A673 (cell line): ENCODE results near the gene CPB1. TPM values are rescaled to one million over a fixed set of nuclear protein-coding genes. Genes with fewer than 3 reads are reported as not detected.

ENCODE experiments used
- BruUV-seq: library from RNA; stranded (reverse); fragments of 400-500 nt; replicated peaks from 2 replicates; lab custom pipeline; 2021; lab: Mats Ljungman, UMichigan
- CTCF ChIA-PET: fragments of 300-600 bp; sonication (Branson Sonifier 250); formaldehyde crosslinking; loops from one replicate; lab custom pipeline; 2022; ENCODE audit warnings: antibody characterized with exemption; lab: Charles Lee
- POLR2A ChIA-PET: fragments of 300-600 bp; sonication (Branson Sonifier 250); formaldehyde crosslinking; loops from one replicate; lab custom pipeline; 2022; ENCODE audit warnings: antibody characterized with exemption; ENCODE audit not compliant: low non-redundant PET; lab: Charles Lee
- DNase-seq: peaks from one replicate; pipeline ENCODE4 v3.0.0-alpha.2; 2015; ENCODE audit warnings: low spot score
- H3K27ac ChIP-seq: fragments of 200-600 bp; sonication (generic); 2 replicates; pipeline ENCODE4 v1.5.1; 2016; ENCODE audit warnings: mixed run types, low read depth, mild to moderate bottlenecking, mixed read lengths, antibody characterized with exemption, low read length; ENCODE audit not compliant: poor library complexity, severe bottlenecking
- H3K27me3 ChIP-seq: fragments of 200-600 bp; sonication (generic); replicated peaks from 2 replicates; pipeline ENCODE4 v1.6.1; 2017; ENCODE audit warnings: mixed run types, low read depth, mild to moderate bottlenecking, mixed read lengths, antibody characterized with exemption, low read length; ENCODE audit not compliant: insufficient read depth, poor library complexity
- H3K36me3 ChIP-seq: fragments of 200-600 bp; sonication (generic); 2 replicates; pipeline ENCODE4 v1.6.1; 2016; ENCODE audit warnings: mixed run types, mild to moderate bottlenecking, mixed read lengths, antibody characterized with exemption, low read length; ENCODE audit not compliant: insufficient read depth, poor library complexity, severe bottlenecking
- H3K4me1 ChIP-seq: fragments of 200-600 bp; sonication (generic); 2 replicates; pipeline ENCODE4 v1.6.1; 2017; ENCODE audit warnings: mixed run types, mild to moderate bottlenecking, mixed read lengths, antibody characterized with exemption, low read length; ENCODE audit not compliant: insufficient read depth, poor library complexity, severe bottlenecking
- H3K4me3 ChIP-seq: fragments of 200-600 bp; sonication (generic); 2 replicates; pipeline ENCODE4 v1.5.1; 2016; ENCODE audit warnings: low read depth, mixed run types, mild to moderate bottlenecking, mixed read lengths, low read length; ENCODE audit not compliant: poor library complexity, severe bottlenecking
- H3K9me3 ChIP-seq: fragments of 200-600 bp; sonication (generic); 2 replicates; pipeline ENCODE4 v1.6.1; 2016; ENCODE audit warnings: mixed run types, low read depth, mild to moderate bottlenecking, mixed read lengths, antibody characterized with exemption, low read length; ENCODE audit not compliant: poor library complexity, severe bottlenecking
- CTCF ChIP-seq: fragments of 300-800, 200-600 bp; sonication (generic); conservative IDR thresholded peaks from 2 replicates; pipeline ENCODE4 v1.5.1; 2017; ENCODE audit warnings: low read depth, mild to moderate bottlenecking, antibody characterized with exemption, low read length, moderate library complexity, mixed read lengths
- EZH2 ChIP-seq: fragments of 200-600 bp; sonication (generic); IDR thresholded peaks from 2 replicates; pipeline ENCODE4 v1.6.1; 2017; ENCODE audit warnings: borderline replicate concordance, low read depth, mild to moderate bottlenecking, mixed read lengths, antibody characterized with exemption, low read length; ENCODE audit not compliant: poor library complexity, severe bottlenecking
- intact Hi-C: fragments of 100-400 bp; cut with micrococcal nuclease; formaldehyde crosslinking; loops from one replicate; pipeline ENCODE4 v1.10.0; 2022; ENCODE audit not compliant: unreplicated experiment
- total RNA-seq: library from RNA; stranded (reverse); gene quantifications from 2 replicates; pipeline ENCODE4 v1.2.3, GENCODE V29; 2021

CPB1 gene
- total RNA-seq, 1 experiment from 2014 or later: not detected

- intact Hi-C loops: no loop called here
- POLR2A ChIA-PET: no interaction called here
- CTCF ChIA-PET: no interaction called here
Observed at GRCh38 chr3:148796799-148797198, 30.8 kb upstream of the CPB1 start.

GRCh38 chr3:148797795-148798194, 29.8 kb upstream of the CPB1 start:
- no peaks in the 10 kb centered on the region for H3K36me3 ChIP-seq
- H3K9me3 ChIP-seq: no peaks in the 10 kb centered on the region
- ChIA-PET POLR2A (no interaction called here), CTCF (no interaction called here)
- intact Hi-C loops: no loop called here
- BruUV-seq: no TSS peak
- no peak overlapping the region for H3K4me3 ChIP-seq
- H3K27ac ChIP-seq: no peak overlapping the region
- H3K4me1 ChIP-seq: no peaks in the 10 kb centered on the region
- DNase-seq: no peak
- no peak for TF ChIP-seq EZH2
- TF ChIP-seq CTCF: no peak
- H3K27me3 ChIP-seq: no peaks in the 10 kb centered on the region

More at GRCh38 chr3:148796799-148797198, 30.8 kb upstream of the CPB1 start:
- H3K27me3 ChIP-seq: no peaks in the 10 kb centered on the region
- no peak overlapping the region for H3K4me3 ChIP-seq
- H3K27ac ChIP-seq: no peak overlapping the region
- H3K36me3 ChIP-seq: no peaks in the 10 kb centered on the region
- H3K4me1 ChIP-seq: no peaks in the 10 kb centered on the region
- no TSS peak for BruUV-seq
- TF ChIP-seq CTCF (no peak), EZH2 (no peak)
- no peaks in the 10 kb centered on the region for H3K9me3 ChIP-seq
- DNase-seq: no peak

GRCh38 chr3:148800414-148800813, 27.2 kb upstream of the CPB1 start:
- DNase-seq: no peak
- POLR2A ChIA-PET: no interaction called here
- no peak for TF ChIP-seq CTCF
- no peak for TF ChIP-seq EZH2
- CTCF ChIA-PET: no interaction called here
- no TSS peak for BruUV-seq
- H3K4me1 ChIP-seq: no peaks in the 10 kb centered on the region
- no peaks in the 10 kb centered on the region for H3K36me3 ChIP-seq
- no peaks in the 10 kb centered on the region for H3K9me3 ChIP-seq
- H3K4me3 ChIP-seq: no peak overlapping the region
- no peaks in the 10 kb centered on the region for H3K27me3 ChIP-seq
- H3K27ac ChIP-seq: no peak overlapping the region
- intact Hi-C loops: no loop called here
